ENCODE measurements around the gene ANKRD31. TPM values are rescaled to one million over a fixed set of nuclear protein-coding genes. Genes with fewer than 3 reads are reported as not detected.

The ANKRD31 gene
- total RNA-seq, 1 experiment from 2014 or later, result not detected

DNA sequence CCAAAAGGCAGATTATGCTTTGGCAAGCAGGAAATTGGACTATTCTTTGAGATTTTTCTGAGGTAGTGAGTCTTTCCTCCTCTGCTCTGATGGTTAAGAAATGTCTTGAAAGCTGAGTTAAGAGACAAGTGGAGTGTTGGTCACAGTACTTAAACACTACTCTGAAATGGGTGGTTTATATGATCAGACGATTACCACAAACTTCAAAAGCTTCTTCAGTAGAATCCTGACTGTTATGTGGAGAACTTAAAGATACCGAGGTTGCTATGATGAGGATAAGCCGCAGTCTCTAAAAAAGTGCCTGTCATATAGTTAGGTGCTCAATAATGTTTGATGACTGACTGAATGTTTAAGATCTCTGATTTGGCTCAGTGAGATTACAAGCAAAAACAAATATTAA lies 208.6 kb downstream of the ANKRD31 start:
- DNase-seq (ENCODE audit: low read depth, low spot score), result no peak
- Histone ChIP-seq H3K9me3 (ENCODE audit: control insufficient read depth, insufficient read depth, low read depth, low read length) (no peaks in the 10 kb centered on the region), H3K36me3 (ENCODE audit: control insufficient read depth, insufficient read depth, low read length) (no peaks in the 10 kb centered on the region), H3K27ac (ENCODE audit: low read length) (no peak overlapping the region), H3K27me3 (ENCODE audit: control insufficient read depth, insufficient read depth, low read length) (peaks cover 4% of the 10 kb centered on the region; the same call in 1 of the 2 replicates), H3K4me3 (ENCODE audit: low read depth in 2 of 2, low read length in 2 of 2) (no peak overlapping the region), H3K4me1 (ENCODE audit: control insufficient read depth, insufficient read depth, low read length) (no peaks in the 10 kb centered on the region)
- POLR2A ChIA-PET, result no interaction called here
- ATAC-seq, result no peak
- no TSS peak for BruUV-seq (replicated peaks)
- in situ Hi-C loops (cut with HindIII; ENCODE audit: low pct_unique_long_range_greater_than_20kb, low sequenced_read_pairs), result no loop called here
- intact Hi-C loops (cut with micrococcal nuclease; ENCODE audit: unreplicated experiment), result no loop called here
- no peak for TF ChIP-seq TCF7L2 (IDR thresholded peaks at IDR 0.05; ENCODE audit: low read depth, low read length)
- TF ChIP-seq POLR2AphosphoS5 (IDR thresholded peaks at IDR 0.05; ENCODE audit: low read depth, low read length), result no peak
- TF ChIP-seq, protein P1, sequence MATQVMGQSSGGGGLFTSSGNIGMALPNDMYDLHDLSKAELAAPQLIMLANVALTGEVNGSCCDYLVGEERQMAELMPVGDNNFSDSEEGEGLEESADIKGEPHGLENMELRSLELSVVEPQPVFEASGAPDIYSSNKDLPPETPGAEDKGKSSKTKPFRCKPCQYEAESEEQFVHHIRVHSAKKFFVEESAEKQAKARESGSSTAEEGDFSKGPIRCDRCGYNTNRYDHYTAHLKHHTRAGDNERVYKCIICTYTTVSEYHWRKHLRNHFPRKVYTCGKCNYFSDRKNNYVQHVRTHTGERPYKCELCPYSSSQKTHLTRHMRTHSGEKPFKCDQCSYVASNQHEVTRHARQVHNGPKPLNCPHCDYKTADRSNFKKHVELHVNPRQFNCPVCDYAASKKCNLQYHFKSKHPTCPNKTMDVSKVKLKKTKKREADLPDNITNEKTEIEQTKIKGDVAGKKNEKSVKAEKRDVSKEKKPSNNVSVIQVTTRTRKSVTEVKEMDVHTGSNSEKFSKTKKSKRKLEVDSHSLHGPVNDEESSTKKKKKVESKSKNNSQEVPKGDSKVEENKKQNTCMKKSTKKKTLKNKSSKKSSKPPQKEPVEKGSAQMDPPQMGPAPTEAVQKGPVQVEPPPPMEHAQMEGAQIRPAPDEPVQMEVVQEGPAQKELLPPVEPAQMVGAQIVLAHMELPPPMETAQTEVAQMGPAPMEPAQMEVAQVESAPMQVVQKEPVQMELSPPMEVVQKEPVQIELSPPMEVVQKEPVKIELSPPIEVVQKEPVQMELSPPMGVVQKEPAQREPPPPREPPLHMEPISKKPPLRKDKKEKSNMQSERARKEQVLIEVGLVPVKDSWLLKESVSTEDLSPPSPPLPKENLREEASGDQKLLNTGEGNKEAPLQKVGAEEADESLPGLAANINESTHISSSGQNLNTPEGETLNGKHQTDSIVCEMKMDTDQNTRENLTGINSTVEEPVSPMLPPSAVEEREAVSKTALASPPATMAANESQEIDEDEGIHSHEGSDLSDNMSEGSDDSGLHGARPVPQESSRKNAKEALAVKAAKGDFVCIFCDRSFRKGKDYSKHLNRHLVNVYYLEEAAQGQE (IDR thresholded peaks at IDR 0.05; ENCODE audit: insufficient read depth in 1 of 2, low read depth in 2 of 2, low read length in 1 of 2), result no peak
- TF ChIP-seq, protein P2, sequence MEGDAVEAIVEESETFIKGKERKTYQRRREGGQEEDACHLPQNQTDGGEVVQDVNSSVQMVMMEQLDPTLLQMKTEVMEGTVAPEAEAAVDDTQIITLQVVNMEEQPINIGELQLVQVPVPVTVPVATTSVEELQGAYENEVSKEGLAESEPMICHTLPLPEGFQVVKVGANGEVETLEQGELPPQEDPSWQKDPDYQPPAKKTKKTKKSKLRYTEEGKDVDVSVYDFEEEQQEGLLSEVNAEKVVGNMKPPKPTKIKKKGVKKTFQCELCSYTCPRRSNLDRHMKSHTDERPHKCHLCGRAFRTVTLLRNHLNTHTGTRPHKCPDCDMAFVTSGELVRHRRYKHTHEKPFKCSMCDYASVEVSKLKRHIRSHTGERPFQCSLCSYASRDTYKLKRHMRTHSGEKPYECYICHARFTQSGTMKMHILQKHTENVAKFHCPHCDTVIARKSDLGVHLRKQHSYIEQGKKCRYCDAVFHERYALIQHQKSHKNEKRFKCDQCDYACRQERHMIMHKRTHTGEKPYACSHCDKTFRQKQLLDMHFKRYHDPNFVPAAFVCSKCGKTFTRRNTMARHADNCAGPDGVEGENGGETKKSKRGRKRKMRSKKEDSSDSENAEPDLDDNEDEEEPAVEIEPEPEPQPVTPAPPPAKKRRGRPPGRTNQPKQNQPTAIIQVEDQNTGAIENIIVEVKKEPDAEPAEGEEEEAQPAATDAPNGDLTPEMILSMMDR (IDR thresholded peaks at IDR 0.05), result no peak
- TF ChIP-seq SIN3A (IDR thresholded peaks at IDR 0.05; ENCODE audit: borderline replicate concordance, insufficient read depth, low read depth, low read length), result no peak
- CTCF ChIA-PET, result no interaction called here

DNA sequence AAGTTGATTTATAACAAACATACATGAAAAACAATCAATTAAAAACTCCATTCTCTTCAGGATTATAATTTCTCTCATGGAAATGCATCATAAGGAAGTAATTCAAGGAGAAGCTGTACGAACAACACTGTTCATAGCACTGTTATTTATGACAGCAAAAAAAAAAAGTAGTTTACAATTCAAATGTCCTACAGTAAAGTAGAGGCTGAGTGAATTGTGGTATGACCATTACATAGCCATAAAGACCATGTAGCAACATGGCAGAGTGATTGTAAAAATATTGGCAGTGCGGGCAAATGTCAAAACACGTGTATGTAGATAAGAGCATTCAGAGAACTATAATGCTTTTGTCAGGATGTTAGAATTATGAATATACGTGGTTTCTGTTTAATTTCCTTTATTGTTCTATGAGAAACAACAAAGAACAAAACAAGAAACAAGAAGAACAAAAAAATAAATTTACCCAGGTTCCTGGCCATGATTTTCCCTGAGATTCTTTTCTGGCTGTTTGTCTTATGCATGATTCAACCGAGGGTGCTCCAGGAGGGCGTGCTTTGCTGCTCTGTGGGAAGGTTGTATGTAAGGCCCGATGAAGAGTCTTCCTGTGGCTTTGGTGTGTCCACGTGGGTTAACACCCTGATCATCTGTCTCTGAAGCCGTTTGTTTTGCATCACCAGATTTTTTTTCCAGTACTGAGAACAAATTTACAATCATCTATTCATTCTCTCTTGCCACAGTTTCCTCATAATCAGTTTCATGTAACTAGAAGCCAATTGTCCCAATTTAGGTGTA lies 213.1 kb downstream of the ANKRD31 start:
- Histone ChIP-seq H3K4me1 (ENCODE audit: control insufficient read depth, insufficient read depth, low read length) (no peaks in the 10 kb centered on the region), H3K9me3 (ENCODE audit: control insufficient read depth, insufficient read depth, low read depth, low read length) (no peaks in the 10 kb centered on the region), H3K27me3 (ENCODE audit: control insufficient read depth, insufficient read depth, low read length) (peaks cover 5% of the 10 kb centered on the region; the same call in 1 of the 2 replicates), H3K27ac (ENCODE audit: low read length) (no peak overlapping the region), H3K4me3 (ENCODE audit: low read depth in 2 of 2, low read length in 2 of 2) (no peak overlapping the region), H3K36me3 (ENCODE audit: control insufficient read depth, insufficient read depth, low read length) (no peaks in the 10 kb centered on the region)
- ChIA-PET POLR2A (interaction anchor here (0.5 kb wide), 1 partner anchor 1107 kb away, joined by 10 read pairs; no protein-coding TSS in a partner anchor), CTCF (no interaction called here)
- DNase-seq (ENCODE audit: low read depth, low spot score) (no peak), ATAC-seq (no peak)
- intact Hi-C loops (cut with micrococcal nuclease; ENCODE audit: unreplicated experiment), result no loop called here
- in situ Hi-C loops (cut with HindIII; ENCODE audit: low pct_unique_long_range_greater_than_20kb, low sequenced_read_pairs), result no loop called here
- TF ChIP-seq TCF7L2 (IDR thresholded peaks at IDR 0.05; ENCODE audit: low read depth, low read length) (no peak), SIN3A (IDR thresholded peaks at IDR 0.05; ENCODE audit: borderline replicate concordance, insufficient read depth, low read depth, low read length) (no peak), POLR2AphosphoS5 (IDR thresholded peaks at IDR 0.05; ENCODE audit: low read depth, low read length) (no peak)
- TF ChIP-seq, protein P1 (IDR thresholded peaks at IDR 0.05; ENCODE audit: insufficient read depth in 1 of 2, low read depth in 2 of 2, low read length in 1 of 2), result no peak
- TF ChIP-seq, protein P2 (IDR thresholded peaks at IDR 0.05), result no peak
- BruUV-seq (replicated peaks), result no TSS peak

All from Panc1 (cell line).